Activated CD8-positive, alpha-beta memory T cell treated with anti-CD3 and anti-CD28 coated beads, Interleukin-2, amount 50 U/mL, for 1 hour (primary cell): Measurements from ENCODE around the gene GPHA2.

Experiments used
- DNase-seq: peaks from one replicate; pipeline ENCODE4 v3.0.0-alpha.2; 2020; ENCODE audit errors: extremely low read depth

The GPHA2 gene

GRCh38 chr11:64891215-64891848, 44.4 kb downstream of the GPHA2 start:
- no peak for DNase-seq

DNA sequence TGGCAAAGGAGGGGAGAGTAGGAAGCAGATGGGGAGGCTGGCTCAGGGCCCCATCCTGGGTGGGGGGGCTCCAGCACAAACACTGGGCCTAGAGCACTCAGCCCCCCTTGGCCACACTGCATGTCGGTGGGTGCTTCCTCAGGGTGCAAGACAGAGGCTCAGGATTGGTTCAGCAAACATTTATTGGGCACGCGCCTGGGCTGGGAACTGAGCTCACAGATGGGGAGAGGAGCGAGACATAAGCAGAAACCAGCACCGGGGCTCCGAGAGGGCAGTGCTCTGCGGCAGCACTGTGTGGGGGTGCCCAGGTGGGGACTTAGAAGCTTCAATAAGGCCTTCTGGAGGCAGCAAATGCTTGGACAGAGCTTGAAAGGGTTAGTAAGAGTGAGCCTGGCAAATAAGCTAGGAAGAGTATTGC, 45.2 kb downstream of the GPHA2 start:
- DNase-seq, result no peak

DNA sequence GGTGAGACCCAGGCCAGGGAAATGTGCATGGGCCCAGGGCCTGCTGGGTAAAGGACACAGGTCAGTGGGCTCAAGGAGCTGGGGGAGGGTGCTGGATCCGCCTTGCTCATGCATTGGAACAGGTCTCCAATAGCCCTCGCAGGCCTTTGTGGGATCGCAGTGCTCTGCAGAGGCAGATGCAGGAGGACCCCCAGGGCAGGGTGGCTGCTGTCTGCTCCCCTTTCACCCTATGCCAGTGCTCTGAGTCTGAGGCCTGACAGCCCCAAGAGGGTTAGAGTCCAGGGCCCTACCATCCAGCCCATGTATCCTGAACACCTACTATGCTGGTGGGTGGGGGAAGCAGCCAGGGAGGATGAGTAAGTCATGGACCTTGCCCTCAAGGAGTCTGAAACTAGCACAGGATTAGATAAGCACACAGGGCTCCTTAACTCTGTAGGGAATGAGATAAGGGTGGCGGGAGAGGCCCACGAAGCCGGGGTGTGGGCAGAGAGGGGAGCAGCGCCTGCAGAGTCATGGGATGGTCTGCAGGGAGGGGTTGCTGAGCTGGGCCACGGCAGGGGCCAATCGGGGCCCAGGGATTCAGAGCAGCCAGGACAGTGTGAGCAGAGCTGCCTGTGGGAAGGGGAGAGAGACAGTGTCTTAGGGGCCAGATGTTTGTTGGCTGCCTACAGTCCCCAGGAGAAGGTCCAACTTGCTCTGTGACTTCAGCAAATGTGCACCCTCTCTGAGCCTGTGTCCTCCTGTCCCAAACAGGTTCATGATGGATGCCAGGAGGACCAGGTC, 46.8 kb downstream of the GPHA2 start:
- DNase-seq, result no peak

DNA sequence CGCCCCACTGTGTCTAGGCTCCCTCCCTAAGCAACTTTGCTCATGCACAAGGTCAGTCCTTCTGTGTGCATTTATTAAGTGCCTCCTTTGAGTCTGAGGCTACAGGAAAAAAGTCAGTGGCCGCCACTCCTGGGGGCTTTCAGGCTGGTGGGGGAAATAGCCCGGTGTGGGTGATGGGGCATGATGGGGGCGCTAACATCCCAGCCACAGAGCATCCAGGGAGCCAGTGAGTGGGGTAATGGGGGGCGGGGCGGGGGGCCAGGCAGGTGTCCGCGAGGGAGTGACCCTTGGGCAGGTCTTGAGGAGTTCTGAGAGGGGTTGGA, 47.3 kb downstream of the GPHA2 start:
- no peak for DNase-seq

GRCh38 chr11:64887757-64888405, 47.8 kb downstream of the GPHA2 start:
- DNase-seq, result no peak

GRCh38 chr11:64887234-64887756, 48.4 kb downstream of the GPHA2 start:
- no peak for DNase-seq

DNA sequence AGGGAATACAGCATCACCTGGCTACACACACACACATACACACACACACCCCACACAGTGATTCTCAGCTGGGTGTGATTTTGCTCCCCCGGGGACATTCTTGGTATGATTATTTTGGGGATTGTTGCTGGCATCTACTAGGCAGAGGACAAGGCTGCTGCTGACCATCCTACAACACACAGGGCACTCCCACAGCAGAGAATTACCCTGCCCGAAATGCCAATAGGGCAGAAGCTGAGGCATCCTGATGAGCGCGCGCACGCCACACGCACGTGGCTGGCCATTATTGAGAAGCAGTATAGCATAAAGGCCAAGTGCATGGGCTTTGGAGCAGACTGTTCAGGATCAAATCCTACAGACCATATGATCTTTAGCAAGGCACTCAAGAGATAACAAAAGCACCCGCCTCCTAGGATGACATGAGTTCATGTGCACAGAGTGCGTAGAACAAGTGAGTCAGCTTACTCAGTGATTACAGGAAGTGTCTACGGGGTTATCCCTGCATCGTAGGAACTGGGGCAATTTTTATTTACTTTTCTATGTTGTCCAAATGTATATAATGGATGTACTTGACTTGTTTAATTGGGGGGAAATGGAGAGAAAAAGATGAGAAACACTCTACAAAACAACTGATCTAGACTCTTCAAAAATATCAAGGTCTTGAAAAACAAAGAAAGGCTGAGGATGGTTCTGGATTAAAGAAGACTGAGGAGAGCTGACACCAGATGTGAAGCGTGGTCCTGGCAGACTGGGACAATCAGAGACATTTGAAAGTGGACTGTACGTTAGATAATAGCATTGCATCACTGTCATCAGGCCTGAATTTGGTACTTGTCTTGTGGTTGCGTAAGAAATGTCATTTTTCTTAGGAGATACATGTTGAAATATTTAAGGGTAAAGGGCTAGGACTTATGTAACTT, 50.1 kb downstream of the GPHA2 start:
- DNase-seq, result no peak
